Muscle of leg (tissue), 16 donors: ENCODE data around the gene CYP20A1. TPM values are rescaled to one million over a fixed set of nuclear protein-coding genes. Genes with fewer than 3 reads are reported as not detected.
"Not testable (repeated sequence)": the region's sequence is repeated elsewhere in the genome, so short reads cannot be mapped to it uniquely, and the experiment has no call there.

ENCODE experiments used
- DNase-seq: peaks from one replicate; pipeline ENCODE4 v3.0.0; 2013
- H3K27ac ChIP-seq: one replicate; pipeline ENCODE4 v1.5.1; 2013; ENCODE audit warnings: mild to moderate bottlenecking, low read length, control low read depth
- H3K27me3 ChIP-seq: one replicate; pipeline ENCODE4 v1.6.1; 2013; ENCODE audit warnings: low read length; ENCODE audit not compliant: control insufficient read depth, insufficient read depth
- H3K36me3 ChIP-seq: one replicate; pipeline ENCODE4 v1.6.1; 2013; ENCODE audit warnings: low read length; ENCODE audit not compliant: control insufficient read depth, insufficient read depth
- H3K4me1 ChIP-seq: one replicate; pipeline ENCODE4 v1.6.1; 2013; ENCODE audit warnings: low read length; ENCODE audit not compliant: control insufficient read depth, insufficient read depth
- H3K4me3 ChIP-seq: one replicate; pipeline ENCODE4 v1.5.1; 2013; ENCODE audit warnings: low read length, control low read depth
- H3K9me3 ChIP-seq: replicated peaks from 2 replicates; pipeline ENCODE4 v1.6.1; 2013; ENCODE audit warnings: low read depth, low read length; ENCODE audit not compliant: control insufficient read depth
- WGBS: methylation state at CpG from one replicate; pipeline ENCODE4 v1.1.5; 2013; ENCODE audit warnings: missing lambda C conversion rate; ENCODE audit not compliant: insufficient coverage; 5-methylcytosine and 5-hydroxymethylcytosine counted together
- long read RNA-seq, 11 donors: transcript quantifications; one replicate each; lab custom pipeline, GENCODE V29; 2026
- polyA plus RNA-seq, 8 donors: library from polyadenylated mRNA; unstranded; fragments of 120-200 nt; gene quantifications; one replicate each; pipeline versions ENCODE4 v1.2.1 to v1.2.3, GENCODE V29; 2013; ENCODE audit warnings: inconsistent platforms in 1 of 8, low replicate concordance in 1 of 8; ENCODE audit not compliant: insufficient read length in 8 of 8, insufficient read depth in 1 of 8
- total RNA-seq: library from RNA; stranded (reverse); fragments of 120-200 nt; gene quantifications from one replicate; pipeline ENCODE4 v1.2.4, GENCODE V29; 2013

Gene CYP20A1
- 26.1 TPM for total RNA-seq
- 10 to 100 TPM in 7 of 8 donors, 1 to 10 TPM in 1; 9.2 to 14.9 (median 12.5) TPM for polyA plus RNA-seq
- long read RNA-seq, donor 1, partial matches to known transcripts = 6 of 7 reads
- long read RNA-seq, donor 1, other reads (novel, unspliced or antisense) = 0 of 7 reads
- long read RNA-seq, donor 2, partial matches to known transcripts = 0 of 1 reads
- long read RNA-seq, donor 2, other reads (novel, unspliced or antisense) = 0 of 1 reads
- long read RNA-seq, donor 3, partial matches to known transcripts = 11 of 11 reads
- long read RNA-seq, donor 3, other reads (novel, unspliced or antisense) = 0 of 11 reads
- long read RNA-seq, donor 4 = 0 reads
- long read RNA-seq, donor 5, partial matches to known transcripts = 0 of 6 reads
- long read RNA-seq, donor 5, other reads (novel, unspliced or antisense) = 0 of 6 reads
- long read RNA-seq, donor 6, partial matches to known transcripts = 0 of 2 reads
- long read RNA-seq, donor 6, other reads (novel, unspliced or antisense) = 0 of 2 reads
- long read RNA-seq, donor 7, partial matches to known transcripts = 0 of 3 reads
- long read RNA-seq, donor 7, other reads (novel, unspliced or antisense) = 0 of 3 reads
- long read RNA-seq, donor 8, partial matches to known transcripts = 0 of 3 reads
- long read RNA-seq, donor 8, other reads (novel, unspliced or antisense) = 0 of 3 reads
- long read RNA-seq, donor 9, partial matches to known transcripts = 0 of 3 reads
- long read RNA-seq, donor 9, other reads (novel, unspliced or antisense) = 0 of 3 reads
- long read RNA-seq, donor 10, partial matches to known transcripts = 5 of 12 reads
- long read RNA-seq, donor 10, other reads (novel, unspliced or antisense) = 0 of 12 reads
- long read RNA-seq, donor 11, partial matches to known transcripts = 0 of 2 reads
- long read RNA-seq, donor 11, other reads (novel, unspliced or antisense) = 0 of 2 reads

GRCh38 chr2:203238704-203239526 is at the start of gene CYP20A1:
Gene CYP20A1, plus strand, starts transcription at chr2:203239018. Its CDS starts 45 bp downstream, at chr2:203239063.
- no peaks in the 10 kb centered on the region for H3K27me3 ChIP-seq
- peak within 1 kb of the TSS; percentile 78 for H3K4me3 ChIP-seq
- WGBS = under 1% methylated on average over 80 of the region's 80 CpGs
- no peaks in the 10 kb centered on the region for H3K9me3 ChIP-seq
- peak within 1 kb of the TSS; percentile 95 for H3K27ac ChIP-seq
- peaks cover 3% of the 10 kb centered on the region for H3K36me3 ChIP-seq
- peaks cover 2% of the 10 kb centered on the region for H3K4me1 ChIP-seq
- DNase-seq = peak; percentile 99

- H3K36me3 ChIP-seq = peaks cover 17% of the 10 kb centered on the region
- H3K9me3 ChIP-seq, DNase-seq, H3K27ac ChIP-seq, H3K4me3 ChIP-seq, H3K4me1 ChIP-seq, H3K27me3 ChIP-seq: not testable (repeated sequence)
- WGBS = no CpG with 5 or more reads among the region's 17 CpGs
Measured at GRCh38 chr2:203190547-203190946, 48.3 kb upstream of the CYP20A1 start.

GRCh38 chr2:203191026-203191425 is 47.8 kb upstream of the CYP20A1 start:
- H3K4me1 ChIP-seq, H3K9me3 ChIP-seq, H3K27ac ChIP-seq, DNase-seq, H3K4me3 ChIP-seq, H3K27me3 ChIP-seq: not testable (repeated sequence)
- peaks cover 16% of the 10 kb centered on the region for H3K36me3 ChIP-seq
- WGBS = no CpG with 5 or more reads among the region's 6 CpGs

GRCh38 chr2:203191961-203192360 is 46.9 kb upstream of the CYP20A1 start:
- H3K36me3 ChIP-seq = peaks cover 12% of the 10 kb centered on the region
- no CpG with 5 or more reads among the region's 3 CpGs for WGBS
- no peak overlapping the region for H3K27ac ChIP-seq
- no peaks in the 10 kb centered on the region for H3K27me3 ChIP-seq
- no peak overlapping the region for H3K4me3 ChIP-seq
- DNase-seq = no peak
- H3K9me3 ChIP-seq = no peaks in the 10 kb centered on the region
- no peaks in the 10 kb centered on the region for H3K4me1 ChIP-seq

- Histone ChIP-seq H3K27ac (no peak overlapping the region), H3K4me3 (no peak overlapping the region), H3K27me3 (no peaks in the 10 kb centered on the region), H3K36me3 (peaks cover 11% of the 10 kb centered on the region), H3K4me1 (no peaks in the 10 kb centered on the region), H3K9me3 (no peaks in the 10 kb centered on the region)
- DNase-seq = no peak
- 78% methylated on average over 1 of the region's 5 CpGs for WGBS
Measured at GRCh38 chr2:203195331-203196036, 43.3 kb upstream of the CYP20A1 start.

GRCh38 chr2:203200866-203201265 is 38.0 kb upstream of the CYP20A1 start:
- no peaks in the 10 kb centered on the region for H3K27me3 ChIP-seq
- no peak for DNase-seq
- H3K27ac ChIP-seq = no peak overlapping the region
- H3K36me3 ChIP-seq = peaks cover 4% of the 10 kb centered on the region
- H3K4me3 ChIP-seq = no peak overlapping the region
- no peaks in the 10 kb centered on the region for H3K4me1 ChIP-seq
- no peaks in the 10 kb centered on the region for H3K9me3 ChIP-seq

- Histone ChIP-seq H3K27ac (no peak overlapping the region), H3K4me1 (no peaks in the 10 kb centered on the region), H3K9me3 (no peaks in the 10 kb centered on the region), H3K27me3 (no peaks in the 10 kb centered on the region), H3K4me3 (no peak overlapping the region), H3K36me3 (peaks cover 3% of the 10 kb centered on the region)
- no peak for DNase-seq
- no CpG with 5 or more reads among the region's 5 CpGs for WGBS
Measured at GRCh38 chr2:203201426-203201825, 37.4 kb upstream of the CYP20A1 start.

GRCh38 chr2:203209538-203209937 is 29.3 kb upstream of the CYP20A1 start:
- H3K27ac ChIP-seq = no peak overlapping the region
- H3K36me3 ChIP-seq = peaks cover 3% of the 10 kb centered on the region
- 83% methylated on average over 1 of the region's 1 CpG for WGBS

GRCh38 chr2:203225423-203226039 is 13.3 kb upstream of the CYP20A1 start:
- H3K27ac ChIP-seq = no peak overlapping the region
- H3K36me3 ChIP-seq = no peaks in the 10 kb centered on the region
- no peak for DNase-seq
- 100% methylated on average over 1 of the region's 2 CpGs for WGBS
- no peaks in the 10 kb centered on the region for H3K4me1 ChIP-seq
- H3K27me3 ChIP-seq = no peaks in the 10 kb centered on the region
- H3K9me3 ChIP-seq = no peaks in the 10 kb centered on the region
- H3K4me3 ChIP-seq = no peak overlapping the region

More at GRCh38 chr2:203209538-203209937, 29.3 kb upstream of the CYP20A1 start:
- no peak for DNase-seq
- no peaks in the 10 kb centered on the region for H3K27me3 ChIP-seq
- no peaks in the 10 kb centered on the region for H3K4me1 ChIP-seq
- no peak overlapping the region for H3K4me3 ChIP-seq
- H3K9me3 ChIP-seq = no peaks in the 10 kb centered on the region
